Cardiac muscle cell (in vitro differentiated cells and primary cell): ENCODE results near the gene VGLL4. TPM values are rescaled to one million over a fixed set of nuclear protein-coding genes. Genes with fewer than 3 reads are reported as not detected.
A peak's percentile ranks its signal among the peaks of the same experiment; 100 is the strongest.

Source experiments
- DNase-seq, 2 donors: peaks; one replicate each; pipeline versions ENCODE4 v3.0.0 to v3.0.0-alpha.2; 2010 to 2017; ENCODE audit warnings: low read depth in 1 of 2, low spot score in 1 of 2
- H3K27ac ChIP-seq: fragments of 200-600 bp; sonication (generic); 2 replicates; pipeline ENCODE4 v1.5.1; 2016
- H3K27me3 ChIP-seq: fragments of 200-600 bp; sonication (generic); 2 replicates; pipeline ENCODE4 v1.6.0; 2016; ENCODE audit warnings: control low read depth
- H3K36me3 ChIP-seq: fragments of 200-600 bp; sonication (generic); 2 replicates; pipeline ENCODE4 v1.5.1; 2016; ENCODE audit warnings: control low read depth
- H3K4me1 ChIP-seq: fragments of 200-600 bp; sonication (generic); 2 replicates; pipeline ENCODE4 v1.8.1; 2017; ENCODE audit warnings: low read depth, mild to moderate bottlenecking, mixed run types
- H3K4me3 ChIP-seq: fragments of 200-600 bp; sonication (generic); 2 replicates; pipeline ENCODE4 v1.5.1; 2016; ENCODE audit warnings: mild to moderate bottlenecking
- H3K9me3 ChIP-seq: fragments of 200-600 bp; sonication (generic); 2 replicates; pipeline ENCODE4 v1.5.1; 2017; ENCODE audit warnings: low read depth, mild to moderate bottlenecking, control low read depth
- CTCF ChIP-seq: IDR thresholded peaks from 2 replicates; pipeline ENCODE4 v1.5.1; 2012; ENCODE audit warnings: low read depth, mild to moderate bottlenecking, low read length
- polyA plus RNA-seq: library from polyadenylated mRNA; unstranded; fragments of >200 nt; fragmentation: Nextera tagmentation; extraction: Ambion mirVana; gene quantifications from 2 replicates; pipeline ENCODE4 v1.2.1, GENCODE V29; 2016
- total RNA-seq: library from RNA; depleted of rRNA; stranded (reverse); fragments of >200 nt; gene quantifications from 2 replicates; pipeline ENCODE4 v1.2.3, GENCODE V29; 2016

VGLL4 gene
- total and polyA plus RNA-seq, 2 experiments from 2014 or later, result 62.9 to 147 TPM

GRCh38 chr3:11568503-11569155, 75.1 kb downstream of the VGLL4 start:
- H3K9me3 ChIP-seq, result no peaks in the 10 kb centered on the region
- H3K4me3 ChIP-seq, result no peak overlapping the region
- peaks cover 11% of the 10 kb centered on the region for H3K36me3 ChIP-seq
- H3K27ac ChIP-seq, result peak overlapping the region; percentile 30
- TF ChIP-seq CTCF, result no peak
- H3K27me3 ChIP-seq, result no peaks in the 10 kb centered on the region
- no peaks in the 10 kb centered on the region for H3K4me1 ChIP-seq
- DNase-seq, result peak in 1 of 2 donors; percentile 92

GRCh38 chr3:11567516-11568467, 75.9 kb downstream of the VGLL4 start:
- Histone ChIP-seq H3K27me3 (no peaks in the 10 kb centered on the region), H3K9me3 (no peaks in the 10 kb centered on the region), H3K27ac (peak overlapping the region; percentile 30), H3K4me3 (no peak overlapping the region), H3K36me3 (peaks cover 13% of the 10 kb centered on the region), H3K4me1 (no peaks in the 10 kb centered on the region)
- peak in 1 of 2 donors; percentile 77 for DNase-seq
- TF ChIP-seq CTCF, result no peak

- Histone ChIP-seq H3K36me3 (peaks cover 17% of the 10 kb centered on the region), H3K27ac (no peak overlapping the region), H3K27me3 (no peaks in the 10 kb centered on the region), H3K4me3 (no peak overlapping the region), H3K4me1 (no peaks in the 10 kb centered on the region), H3K9me3 (no peaks in the 10 kb centered on the region)
- no peak for TF ChIP-seq CTCF
- DNase-seq, result no peak
These were observed 76.8 kb downstream of the VGLL4 start for GRCh38 chr3:11566916-11567315.

- TF ChIP-seq CTCF, result no peak
- Histone ChIP-seq H3K4me1 (no peaks in the 10 kb centered on the region), H3K27me3 (no peaks in the 10 kb centered on the region), H3K9me3 (no peaks in the 10 kb centered on the region), H3K4me3 (no peak overlapping the region), H3K27ac (no peak overlapping the region), H3K36me3 (peaks cover 17% of the 10 kb centered on the region)
- no peak for DNase-seq
These were observed 77.2 kb downstream of the VGLL4 start for GRCh38 chr3:11566478-11566877.

- Histone ChIP-seq H3K4me3 (no peak overlapping the region), H3K27ac (no peak overlapping the region), H3K36me3 (peaks cover 17% of the 10 kb centered on the region), H3K27me3 (no peaks in the 10 kb centered on the region), H3K4me1 (peaks cover under 1% of the 10 kb centered on the region), H3K9me3 (no peaks in the 10 kb centered on the region)
- no peak for DNase-seq
- no peak for TF ChIP-seq CTCF
These were observed 77.8 kb downstream of the VGLL4 start for GRCh38 chr3:11565932-11566331.
